Right hindlimb (tissue), 1 donor: ENCODE results near the gene BLVRA.

ENCODE experiments used
- DNase-seq: peaks from one replicate; pipeline ENCODE4 v3.0.0-alpha.2; 2018

BLVRA gene

GRCh38 chr7:43750016-43750887 is 8.2 kb upstream of the BLVRA start:
- peak; percentile 82 for DNase-seq

- no peak for DNase-seq
These were observed 6.1 kb upstream of the BLVRA start for GRCh38 chr7:43752411-43752810.

DNA sequence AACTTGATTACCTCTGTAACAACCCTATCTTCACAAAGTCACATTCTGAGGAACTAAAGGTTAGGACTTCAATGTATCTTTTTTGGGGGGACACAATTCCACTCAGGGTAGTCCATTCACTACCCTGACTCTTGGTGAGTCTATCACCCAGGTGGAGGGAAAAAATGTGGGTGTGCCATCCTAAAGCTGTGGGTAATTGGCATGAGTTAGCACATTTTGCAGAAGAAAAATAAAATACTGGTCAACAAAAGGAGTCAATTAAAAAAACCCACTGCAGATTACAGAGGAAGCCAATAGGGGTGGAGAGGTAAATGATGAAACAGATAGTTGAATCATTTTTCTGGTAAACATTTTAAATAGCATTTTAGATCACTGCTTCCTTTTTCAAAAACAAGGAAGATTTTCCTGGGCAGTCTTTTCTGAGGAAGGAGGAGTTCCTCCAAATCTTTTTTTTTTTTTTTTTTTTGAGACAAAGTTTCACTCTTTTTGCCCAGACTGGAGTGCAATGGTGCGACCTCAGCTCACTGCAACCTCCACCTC is 5.1 kb upstream of the BLVRA start:
- no peak for DNase-seq

GRCh38 chr7:43753843-43754242 is 4.6 kb upstream of the BLVRA start:
- no peak for DNase-seq

GRCh38 chr7:43754596-43754995 is 3.9 kb upstream of the BLVRA start:
- no peak for DNase-seq

DNA sequence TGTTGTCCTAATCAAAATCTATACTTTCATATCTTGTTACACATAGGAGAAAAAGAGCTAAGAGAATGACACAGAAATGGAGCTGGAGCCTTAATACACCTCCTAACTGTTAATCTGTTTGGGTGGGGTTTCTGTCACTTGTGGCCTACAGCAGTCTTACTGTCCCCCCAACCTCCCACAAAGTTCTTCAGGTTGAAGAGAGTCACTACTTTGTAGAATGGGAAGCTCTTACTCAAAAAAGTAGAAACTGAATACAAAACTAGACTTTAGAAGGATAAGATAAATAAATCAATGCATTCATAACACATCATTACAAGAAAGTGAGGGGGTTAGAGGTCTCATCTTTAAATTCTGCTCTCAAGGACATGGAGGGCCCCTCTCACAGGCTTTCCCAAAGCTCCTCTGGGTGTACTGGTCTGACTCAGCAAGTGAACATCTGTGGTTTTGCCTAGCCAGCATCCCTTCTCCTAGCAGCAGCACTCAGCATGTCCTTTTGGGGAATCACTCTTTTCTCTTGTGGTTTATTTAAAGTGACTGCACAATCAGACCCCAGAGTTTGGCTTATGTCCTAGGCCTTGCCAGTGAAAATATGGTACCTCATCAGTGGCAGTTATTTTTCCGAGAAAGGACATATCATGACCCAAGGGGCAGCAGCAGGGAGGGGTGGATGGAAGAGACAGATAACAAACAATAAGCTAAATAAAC is 2.0 kb upstream of the BLVRA start:
- peak; percentile 30 for DNase-seq

- DNase-seq = no peak
These were observed 1.3 kb upstream of the BLVRA start for GRCh38 chr7:43757073-43757720.

GRCh38 chr7:43758822-43759683 is 573 bp downstream of the BLVRA start:
- peak; percentile 60 for DNase-seq

DNA sequence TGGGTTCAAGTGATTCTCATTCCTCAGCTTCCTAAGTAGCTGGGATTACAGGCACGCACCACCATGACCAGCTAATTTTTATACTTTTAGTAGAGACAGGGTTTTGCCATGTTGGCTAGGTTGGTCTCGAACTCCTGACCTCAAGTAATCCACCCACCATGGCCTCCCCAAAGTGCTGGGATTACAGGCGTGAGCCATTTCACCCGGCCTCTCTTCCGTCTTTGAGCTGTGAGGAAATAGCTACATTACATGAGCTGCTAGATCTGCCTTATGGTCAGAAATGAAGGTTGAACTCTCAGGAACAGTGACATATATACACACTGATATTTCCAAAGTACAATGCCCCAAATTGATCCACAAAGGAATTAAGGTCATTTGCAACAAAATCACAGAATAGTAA is 2.4 kb downstream of the BLVRA start:
- DNase-seq = no peak

GRCh38 chr7:43761382-43761781 is 2.9 kb downstream of the BLVRA start:
- DNase-seq = no peak

- no peak for DNase-seq
These were observed 3.6 kb downstream of the BLVRA start for GRCh38 chr7:43761938-43762692.

DNA sequence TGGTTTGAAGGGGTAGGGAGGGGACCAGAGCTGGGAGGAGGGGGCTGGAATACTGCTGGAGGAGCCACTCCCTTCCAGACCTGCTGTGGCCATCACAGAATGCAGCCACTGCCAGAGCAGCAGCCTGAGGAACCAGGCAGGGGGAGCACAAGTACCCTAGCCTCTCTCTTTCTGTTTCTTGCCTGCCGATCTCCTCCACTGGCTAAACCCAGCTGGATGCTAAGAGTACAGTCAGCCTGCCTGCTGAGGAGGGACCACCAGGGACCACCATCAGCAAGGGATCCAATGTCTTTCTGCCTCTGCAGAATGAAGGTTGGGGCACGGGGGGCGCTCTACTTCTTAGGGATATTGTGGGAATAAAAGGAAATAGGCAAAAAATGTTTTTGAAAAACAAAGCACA is 4.7 kb downstream of the BLVRA start:
- no peak for DNase-seq

DNA sequence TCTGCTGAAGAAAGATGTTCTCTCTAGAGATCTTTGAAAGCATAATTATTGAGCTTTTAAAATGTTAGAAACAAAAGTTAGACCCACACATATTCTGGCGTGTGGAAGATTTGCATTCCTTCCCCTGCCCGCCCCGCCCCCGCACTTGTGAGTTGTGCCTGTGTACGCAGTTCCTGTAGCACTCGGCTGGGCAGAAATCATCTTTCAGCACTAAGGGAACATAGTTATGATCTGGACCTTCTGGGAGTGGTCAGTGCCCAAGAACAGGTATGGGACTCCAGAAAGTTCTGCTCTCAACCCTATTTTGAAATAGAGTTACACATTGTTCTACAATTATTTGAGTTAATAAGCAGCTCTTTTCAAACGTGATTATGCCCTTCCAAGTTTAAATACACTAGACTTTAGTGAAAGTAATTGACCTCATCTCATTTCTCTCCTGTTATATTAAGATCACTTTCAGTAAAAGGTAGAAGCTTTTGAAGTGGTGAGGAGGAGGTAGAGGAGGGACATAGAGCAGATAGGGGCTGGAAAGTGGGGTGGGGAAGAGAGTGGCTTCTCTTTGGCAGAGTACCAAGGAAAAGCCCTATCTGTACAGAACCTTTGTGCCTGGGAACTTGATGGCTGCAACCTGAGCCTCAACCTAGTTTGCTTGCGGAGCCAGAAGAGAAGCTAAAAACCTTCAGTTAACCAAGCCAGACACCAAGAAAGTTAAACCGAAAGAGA is 5.7 kb downstream of the BLVRA start:
- no peak for DNase-seq

DNA sequence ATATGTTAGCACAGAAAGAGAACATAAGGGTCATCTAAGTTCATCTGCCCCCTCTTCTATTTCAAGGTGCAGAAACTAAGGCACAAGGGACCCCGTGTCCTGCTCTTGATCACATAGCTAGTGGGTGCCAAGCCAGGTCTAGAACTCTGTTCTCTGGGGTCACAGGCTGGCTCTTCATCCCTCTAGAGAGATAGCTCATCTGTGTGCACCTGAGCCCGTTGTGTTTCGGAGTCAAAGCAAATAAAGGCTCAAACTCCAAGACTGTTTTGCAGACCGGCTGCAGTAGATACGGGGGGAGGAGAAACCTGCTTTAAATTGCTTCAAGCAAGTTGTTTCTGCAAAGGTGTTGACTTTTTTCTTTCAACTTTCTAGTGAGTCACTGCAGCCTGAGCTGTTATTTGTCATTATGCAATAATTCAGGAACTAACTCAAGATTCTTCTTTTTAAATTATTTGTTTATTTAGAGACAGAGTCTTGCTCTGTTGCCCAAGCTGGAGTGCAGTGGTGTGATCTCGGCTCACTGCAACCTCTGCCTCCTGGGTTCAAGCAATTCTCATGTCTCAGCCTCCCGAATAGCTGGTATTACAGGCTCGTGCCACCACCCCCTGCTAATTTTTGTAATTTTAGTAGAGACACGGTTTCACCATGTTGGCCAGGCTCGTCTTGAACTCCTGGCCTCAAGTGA is 6.5 kb downstream of the BLVRA start:
- no peak for DNase-seq

DNA sequence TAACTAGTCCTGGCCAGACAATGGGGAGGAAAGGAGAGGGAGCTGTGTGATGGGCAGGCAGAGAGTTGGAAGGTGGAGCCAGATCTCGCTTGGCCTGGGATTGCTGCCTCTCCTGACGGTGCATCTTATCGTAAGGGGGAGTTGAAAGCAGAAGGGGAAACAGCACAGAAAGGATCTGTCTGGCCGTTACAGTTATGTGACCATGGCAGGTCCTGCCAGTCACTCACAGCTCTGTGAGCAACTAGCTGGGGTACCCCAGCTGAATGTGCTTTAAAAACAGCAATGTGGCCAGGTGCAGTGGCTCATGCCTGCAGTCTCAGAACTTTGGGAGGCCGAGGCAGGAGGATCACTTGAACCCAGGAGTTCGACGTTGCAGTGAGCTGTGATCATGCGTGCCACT is 8.1 kb downstream of the BLVRA start:
- no peak for DNase-seq

- DNase-seq = no peak
These were observed 8.8 kb downstream of the BLVRA start for GRCh38 chr7:43767311-43767710.

DNA sequence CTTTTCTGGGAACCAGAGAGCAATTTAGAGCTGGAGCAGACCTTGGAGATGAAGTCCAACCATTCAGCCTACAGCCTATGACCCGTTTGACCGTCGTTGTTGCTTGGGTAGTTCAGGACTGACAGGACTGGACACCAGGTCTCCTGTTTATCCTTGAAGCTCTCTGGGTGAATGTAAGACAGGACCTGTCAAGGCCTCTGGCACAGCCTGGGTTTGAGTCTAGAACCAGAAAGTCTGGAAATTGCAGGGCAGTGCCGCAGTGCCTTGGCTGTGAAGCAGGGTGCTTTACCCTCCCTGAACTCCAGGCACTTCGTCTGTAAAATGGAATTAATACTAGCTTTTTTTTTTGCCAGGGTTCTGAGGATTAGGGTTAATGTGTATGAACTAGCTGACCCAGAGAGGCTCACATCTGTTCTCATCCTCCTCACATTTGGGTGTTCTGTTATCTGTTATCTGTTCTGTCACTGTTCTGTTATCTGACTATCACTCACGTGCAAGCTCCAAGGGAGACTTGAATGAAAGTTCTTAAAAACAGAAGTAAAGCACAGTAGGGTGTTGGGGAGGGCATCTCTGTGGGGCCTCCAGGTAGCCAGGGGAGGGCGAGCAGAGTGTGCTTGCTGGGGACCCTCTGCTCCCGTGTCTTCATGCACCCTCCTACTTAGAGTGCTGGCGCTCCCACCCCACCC is 9.9 kb downstream of the BLVRA start:
- no peak for DNase-seq

GRCh38 chr7:43768887-43769272 is 10.4 kb downstream of the BLVRA start:
- DNase-seq = no peak

- DNase-seq = no peak
These were observed 10.8 kb downstream of the BLVRA start for GRCh38 chr7:43769281-43769680.
